GM19099 (cell line): ENCODE results near the gene PPFIA1.

Experiments
- POLR2A ChIP-seq: IDR thresholded peaks from 3 replicates; pipeline ENCODE4 v1.6.1; 2011; ENCODE audit warnings: low read depth; ENCODE audit not compliant: insufficient read length; ENCODE audit errors: extremely low read depth

Gene PPFIA1

GRCh38 chr11:70303070-70303469 lies 32.6 kb downstream of the PPFIA1 start:
- no peak for TF ChIP-seq POLR2A

- no peak for TF ChIP-seq POLR2A
Measured at GRCh38 chr11:70304208-70304603, 33.7 kb downstream of the PPFIA1 start.

GRCh38 chr11:70305501-70305900 lies 35.0 kb downstream of the PPFIA1 start:
- TF ChIP-seq POLR2A = no peak

GRCh38 chr11:70306586-70307033 lies 36.1 kb downstream of the PPFIA1 start:
- TF ChIP-seq POLR2A = no peak

GRCh38 chr11:70307176-70307575 lies 36.7 kb downstream of the PPFIA1 start:
- TF ChIP-seq POLR2A = no peak

GRCh38 chr11:70311616-70312015 lies 41.1 kb downstream of the PPFIA1 start:
- TF ChIP-seq POLR2A = no peak

GRCh38 chr11:70312401-70313357 lies 42.2 kb downstream of the PPFIA1 start:
- TF ChIP-seq POLR2A = no peak

GRCh38 chr11:70313945-70314344 lies 43.5 kb downstream of the PPFIA1 start:
- TF ChIP-seq POLR2A = no peak

- peak; percentile 20 for TF ChIP-seq POLR2A
Measured at GRCh38 chr11:70314730-70315129, 44.2 kb downstream of the PPFIA1 start.

- no peak for TF ChIP-seq POLR2A
Measured at GRCh38 chr11:70315716-70316115, 45.2 kb downstream of the PPFIA1 start.

GRCh38 chr11:70317581-70318305 lies 47.3 kb downstream of the PPFIA1 start:
- TF ChIP-seq POLR2A = no peak

GRCh38 chr11:70319396-70320076 lies 49.0 kb downstream of the PPFIA1 start:
- TF ChIP-seq POLR2A = no peak

GRCh38 chr11:70322666-70323065 lies 52.2 kb downstream of the PPFIA1 start:
- TF ChIP-seq POLR2A = no peak

GRCh38 chr11:70323806-70324205 lies 53.3 kb downstream of the PPFIA1 start:
- no peak for TF ChIP-seq POLR2A
